Keratinocyte (primary cell): ENCODE results near the gene WDR44. TPM values are rescaled to one million over a fixed set of nuclear protein-coding genes. Genes with fewer than 3 reads are reported as not detected.
"Not testable (repeated sequence)": the region's sequence is repeated elsewhere in the genome, so short reads cannot be mapped to it uniquely, and the experiment has no call there.

Experiments
- DNase-seq: peaks from one replicate; pipeline ENCODE4 v3.0.0-alpha.2; 2011; ENCODE audit warnings: low read depth, missing footprints, low spot score
- FAIRE-seq: peaks from 2 replicates; lab custom pipeline; 2011; peaks lifted over from hg19 to GRCh38; lab: Jason Lieb, UNC
- H2AFZ ChIP-seq: 2 replicates; pipeline ENCODE4 v1.6.0; 2012; ENCODE audit warnings: low read length, control low read depth, inconsistent platforms; ENCODE audit not compliant: control insufficient read depth
- H3K27ac ChIP-seq: 2 replicates; pipeline ENCODE4 v1.5.1; 2011; ENCODE audit warnings: low read length; ENCODE audit not compliant: control insufficient read depth, insufficient read depth
- H3K27me3 ChIP-seq: 3 replicates; pipeline ENCODE4 v1.6.0; 2011; ENCODE audit warnings: low read length; ENCODE audit not compliant: control insufficient read depth, insufficient read depth; ENCODE audit errors: extremely low read depth
- H3K36me3 ChIP-seq, 2 experiments: 2 replicates in 1 of 2; 3 replicates in 1 of 2; pipeline ENCODE4 v1.5.1; 2011; ENCODE audit warnings: low read length in 2 of 2, mild to moderate bottlenecking in 1 of 2; ENCODE audit not compliant: control insufficient read depth in 2 of 2, insufficient read depth in 2 of 2; ENCODE audit errors: extremely low read depth in 1 of 2
- H3K4me1 ChIP-seq: 3 replicates; pipeline ENCODE4 v1.5.1; 2011; ENCODE audit warnings: low read length; ENCODE audit not compliant: control insufficient read depth, insufficient read depth; ENCODE audit errors: extremely low read depth
- H3K4me2 ChIP-seq: 3 replicates; pipeline ENCODE4 v1.6.0; 2011; ENCODE audit warnings: low read depth, low read length; ENCODE audit not compliant: control insufficient read depth, insufficient read depth; ENCODE audit errors: extremely low read depth
- H3K4me3 ChIP-seq, 3 experiments: fragments of 200-600 bp in 1 of 3; sonication (generic) in 1 of 3; 2 replicates in 2 of 3; 3 replicates in 1 of 3; pipeline ENCODE4 v1.5.1; 2011 to 2016; ENCODE audit warnings: low read length in 3 of 3, mild to moderate bottlenecking in 3 of 3, control low read depth in 2 of 3, inconsistent platforms in 1 of 3, low read depth in 1 of 3, mixed read lengths in 1 of 3, mixed run types in 1 of 3, moderate library complexity in 1 of 3; ENCODE audit not compliant: control insufficient read depth in 2 of 3, insufficient read depth in 2 of 3; ENCODE audit errors: extremely low read depth in 1 of 3
- H3K79me2 ChIP-seq: 2 replicates; pipeline ENCODE4 v1.6.0; 2012; ENCODE audit warnings: low read length; ENCODE audit not compliant: control insufficient read depth, insufficient read depth
- H3K9ac ChIP-seq: 3 replicates; pipeline ENCODE4 v1.6.0; 2011; ENCODE audit warnings: low read length; ENCODE audit not compliant: control insufficient read depth, insufficient read depth; ENCODE audit errors: extremely low read depth
- H3K9me1 ChIP-seq: 3 replicates; pipeline ENCODE4 v1.6.0; 2011; ENCODE audit warnings: low read length; ENCODE audit not compliant: control insufficient read depth, insufficient read depth; ENCODE audit errors: extremely low read depth
- H3K9me3 ChIP-seq: 2 replicates; pipeline ENCODE4 v1.5.1; 2012; ENCODE audit warnings: low read depth, low read length; ENCODE audit not compliant: control insufficient read depth
- H4K20me1 ChIP-seq: 3 replicates; pipeline ENCODE4 v1.6.0; 2011; ENCODE audit warnings: low read length; ENCODE audit not compliant: control insufficient read depth, insufficient read depth; ENCODE audit errors: extremely low read depth
- CTCF ChIP-seq, 3 experiments: IDR thresholded peaks in 1 of 3; conservative IDR thresholded peaks in 1 of 3; optimal IDR thresholded peaks in 1 of 3; 2 replicates in 2 of 3; 3 replicates in 1 of 3; pipeline versions ENCODE3 to v1.5.1; 2011; ENCODE audit warnings: low read length in 3 of 3, mild to moderate bottlenecking in 3 of 3, moderate library complexity in 2 of 3, control low read depth in 1 of 3, inconsistent platforms in 1 of 3; ENCODE audit not compliant: insufficient read depth in 2 of 3; ENCODE audit errors: extremely low read depth in 1 of 3
- EZH2 ChIP-seq: IDR thresholded peaks from one replicate; pipeline ENCODE4 v1.6.1; 2012; ENCODE audit warnings: inconsistent platforms, mild to moderate bottlenecking, low read length, moderate library complexity
- dilution Hi-C: fragments of 300-500 bp; cut with MboI; formaldehyde crosslinking; loops from one replicate; pipeline ENCODE4 v1.7.0; 2020; ENCODE audit warnings: low sequenced_read_pairs; ENCODE audit not compliant: extremely low pct_ligation_motif_present
- polyA minus RNA-seq, 3 experiments: library from RNA; depleted of rRNA, polyadenylated mRNA; stranded (reverse); fragments of >200 nt; gene quantifications; 1 replicate in 1 of 3; 2 replicates in 1 of 3; 3 replicates in 1 of 3; pipeline ENCODE4 v1.2.3, GENCODE V29; 2011
- polyA plus RNA-seq, 5 experiments: library from polyadenylated mRNA; depleted of rRNA in 3 of 5; stranded (reverse) in 3 of 5; stranded (forward) in 1 of 5; unstranded in 1 of 5; fragments of >200 nt; gene quantifications; 1 replicate in 1 of 5; 2 replicates in 3 of 5; 3 replicates in 1 of 5; pipeline versions ENCODE4 v1.2.1 to v1.2.3, GENCODE V29; 2011 to 2012; ENCODE audit warnings: missing spikeins in 2 of 5, low read depth in 1 of 5, low replicate concordance in 1 of 5

Gene WDR44, protein sequence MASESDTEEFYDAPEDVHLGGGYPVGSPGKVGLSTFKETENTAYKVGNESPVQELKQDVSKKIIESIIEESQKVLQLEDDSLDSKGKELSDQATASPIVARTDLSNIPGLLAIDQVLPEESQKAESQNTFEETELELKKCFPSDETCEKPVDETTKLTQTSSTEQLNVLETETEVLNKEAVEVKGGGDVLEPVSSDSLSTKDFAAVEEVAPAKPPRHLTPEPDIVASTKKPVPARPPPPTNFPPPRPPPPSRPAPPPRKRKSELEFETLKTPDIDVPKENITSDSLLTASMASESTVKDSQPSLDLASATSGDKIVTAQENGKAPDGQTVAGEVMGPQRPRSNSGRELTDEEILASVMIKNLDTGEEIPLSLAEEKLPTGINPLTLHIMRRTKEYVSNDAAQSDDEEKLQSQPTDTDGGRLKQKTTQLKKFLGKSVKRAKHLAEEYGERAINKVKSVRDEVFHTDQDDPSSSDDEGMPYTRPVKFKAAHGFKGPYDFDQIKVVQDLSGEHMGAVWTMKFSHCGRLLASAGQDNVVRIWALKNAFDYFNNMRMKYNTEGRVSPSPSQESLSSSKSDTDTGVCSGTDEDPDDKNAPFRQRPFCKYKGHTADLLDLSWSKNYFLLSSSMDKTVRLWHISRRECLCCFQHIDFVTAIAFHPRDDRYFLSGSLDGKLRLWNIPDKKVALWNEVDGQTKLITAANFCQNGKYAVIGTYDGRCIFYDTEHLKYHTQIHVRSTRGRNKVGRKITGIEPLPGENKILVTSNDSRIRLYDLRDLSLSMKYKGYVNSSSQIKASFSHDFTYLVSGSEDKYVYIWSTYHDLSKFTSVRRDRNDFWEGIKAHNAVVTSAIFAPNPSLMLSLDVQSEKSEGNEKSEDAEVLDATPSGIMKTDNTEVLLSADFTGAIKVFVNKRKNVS
- polyA plus RNA-seq (13.2 to 22.9 TPM (median 16.1 TPM) in 3 replicates), polyA minus RNA-seq (3.1 to 29.3 TPM (median 13.2 TPM) in 3 replicates)
- polyA plus RNA-seq (2011; ENCODE audit: low read depth): 12.4 TPM
- 7.8 and 14.7 TPM in 2 replicates for polyA plus RNA-seq (2011; cell fraction: cytosol; rRNA removed)
- polyA plus RNA-seq (2011; cell fraction: nucleus; rRNA removed): 27.2 and 35.4 TPM in 2 replicates
- polyA plus RNA-seq (2012; ENCODE audit: low replicate concordance): 7.2 and 11.8 TPM in 2 replicates
- polyA minus RNA-seq (2011; cell fraction: cytosol; rRNA and poly(A)+ RNA removed): 14.8 TPM
- polyA minus RNA-seq (2011; cell fraction: nucleus; rRNA and poly(A)+ RNA removed): 26.8 and 47.5 TPM in 2 replicates

GRCh38 chrX:118345464-118346257 lies at the start of gene WDR44:
Gene WDR44, plus strand, starts transcription at chrX:118346106. Its CDS starts 398 bp downstream, at chrX:118346504.
- DNase-seq: peak; percentile 58
- peaks cover 39% of the 10 kb centered on the region for H3K79me2 ChIP-seq
- no peaks in the 10 kb centered on the region for H3K27me3 ChIP-seq
- H3K4me2 ChIP-seq: peak within 1 kb of the TSS; percentile 83
- no peaks in the 10 kb centered on the region for H3K9me3 ChIP-seq
- TF ChIP-seq EZH2 (no peak), CTCF (optimal IDR thresholded peaks at IDR 0.05 in 1 of 3, IDR thresholded peaks at IDR 0.05 in 1 of 3, conservative IDR thresholded peaks at IDR 0.05 in 1 of 3; ENCODE audit: extremely low read depth in 1 of 3, insufficient read depth in 2 of 3, low read length in 3 of 3) (peak in 1 of 3 experiments; percentile 1)
- dilution Hi-C loops: no loop called here
- peak within 1 kb of the TSS; percentile 67 for H2AFZ ChIP-seq
- no peaks in the 10 kb centered on the region for H3K9me1 ChIP-seq
- peaks cover 8% of the 10 kb centered on the region for H3K4me1 ChIP-seq
- H3K4me3 ChIP-seq: peak within 1 kb of the TSS; percentile 74 to 83 (median 74)
- FAIRE-seq: no peak
- peak within 1 kb of the TSS; percentile 83 for H3K27ac ChIP-seq
- H4K20me1 ChIP-seq: no peaks in the 10 kb centered on the region
- H3K9ac ChIP-seq: peak within 1 kb of the TSS; percentile 89
- H3K36me3 ChIP-seq: no peaks in the 10 kb centered on the region

DNA sequence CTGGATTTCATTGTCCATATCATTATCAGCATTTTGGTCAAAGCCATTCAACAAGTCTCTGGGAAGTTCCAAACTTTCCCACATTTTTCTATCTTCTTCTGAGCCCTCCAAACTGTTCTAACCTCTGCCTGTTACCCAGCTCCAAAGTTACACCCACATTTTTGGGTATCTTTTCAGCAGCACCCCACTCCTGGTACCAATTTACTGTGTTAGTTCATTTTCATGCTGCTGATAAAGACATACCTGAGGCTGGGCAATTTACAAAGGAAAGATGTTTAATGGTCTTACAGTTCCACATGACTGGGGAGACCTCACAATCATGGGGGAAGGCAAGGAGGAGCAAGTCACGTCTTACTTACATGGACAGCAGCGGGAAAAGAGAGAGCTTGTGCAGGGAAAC lies 40.1 kb upstream of the WDR44 start:
- H3K36me3 ChIP-seq, DNase-seq, H2AFZ ChIP-seq, H3K9ac ChIP-seq, H3K4me2 ChIP-seq, H3K27me3 ChIP-seq, H3K9me1 ChIP-seq, H3K79me2 ChIP-seq, H4K20me1 ChIP-seq, dilution Hi-C loops, FAIRE-seq, H3K4me1 ChIP-seq, H3K4me3 ChIP-seq, H3K9me3 ChIP-seq, H3K27ac ChIP-seq: not testable (repeated sequence)
